Coronary artery (tissue), 2 donors: ENCODE results near the gene TNRC6A.

Source experiments
- DNase-seq: peaks from one replicate; pipeline ENCODE4 v3.0.0-alpha.2; 2017; ENCODE audit warnings: low spot score
- H3K27ac ChIP-seq, 2 donors: fragments of 200-600 bp; sonication (generic); one replicate each; pipeline ENCODE4 v1.5.1; 2016 to 2019
- H3K4me3 ChIP-seq: fragments of 200-600 bp; sonication (generic); 2 replicates; pipeline ENCODE4 v1.5.1; 2016; ENCODE audit warnings: mild to moderate bottlenecking, moderate library complexity
- TF ChIP-seq, protein P1 (sequence below): fragments of 200-600 bp; sonication (generic); IDR thresholded peaks from one replicate; pipeline ENCODE4 v1.5.1; 2019; ENCODE audit warnings: antibody characterized with exemption

TNRC6A gene

DNA sequence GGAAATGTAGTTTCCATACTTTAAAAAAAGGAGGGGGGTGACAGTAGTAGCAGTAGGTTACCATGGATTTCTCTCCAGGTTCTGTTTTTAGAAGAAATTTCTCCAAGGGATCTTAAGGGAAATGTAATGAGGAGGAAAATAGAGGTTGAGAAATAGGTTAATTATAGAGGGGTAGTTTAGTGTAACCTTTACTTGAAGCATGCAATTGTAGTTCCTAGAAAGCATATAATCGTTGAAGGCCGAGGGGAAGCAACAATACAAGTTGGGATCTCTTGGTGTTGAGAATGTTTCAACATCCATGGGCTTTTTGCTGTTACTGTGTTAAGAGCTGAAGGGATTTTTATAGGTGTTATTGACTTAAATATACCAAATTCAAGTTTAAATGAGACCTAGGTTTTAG, 25.1 kb downstream of the TNRC6A start:
- TF ChIP-seq, protein P1, sequence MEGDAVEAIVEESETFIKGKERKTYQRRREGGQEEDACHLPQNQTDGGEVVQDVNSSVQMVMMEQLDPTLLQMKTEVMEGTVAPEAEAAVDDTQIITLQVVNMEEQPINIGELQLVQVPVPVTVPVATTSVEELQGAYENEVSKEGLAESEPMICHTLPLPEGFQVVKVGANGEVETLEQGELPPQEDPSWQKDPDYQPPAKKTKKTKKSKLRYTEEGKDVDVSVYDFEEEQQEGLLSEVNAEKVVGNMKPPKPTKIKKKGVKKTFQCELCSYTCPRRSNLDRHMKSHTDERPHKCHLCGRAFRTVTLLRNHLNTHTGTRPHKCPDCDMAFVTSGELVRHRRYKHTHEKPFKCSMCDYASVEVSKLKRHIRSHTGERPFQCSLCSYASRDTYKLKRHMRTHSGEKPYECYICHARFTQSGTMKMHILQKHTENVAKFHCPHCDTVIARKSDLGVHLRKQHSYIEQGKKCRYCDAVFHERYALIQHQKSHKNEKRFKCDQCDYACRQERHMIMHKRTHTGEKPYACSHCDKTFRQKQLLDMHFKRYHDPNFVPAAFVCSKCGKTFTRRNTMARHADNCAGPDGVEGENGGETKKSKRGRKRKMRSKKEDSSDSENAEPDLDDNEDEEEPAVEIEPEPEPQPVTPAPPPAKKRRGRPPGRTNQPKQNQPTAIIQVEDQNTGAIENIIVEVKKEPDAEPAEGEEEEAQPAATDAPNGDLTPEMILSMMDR, result no peak
- Histone ChIP-seq H3K4me3 (no peak overlapping the region), H3K27ac (no peak overlapping the region)

DNA sequence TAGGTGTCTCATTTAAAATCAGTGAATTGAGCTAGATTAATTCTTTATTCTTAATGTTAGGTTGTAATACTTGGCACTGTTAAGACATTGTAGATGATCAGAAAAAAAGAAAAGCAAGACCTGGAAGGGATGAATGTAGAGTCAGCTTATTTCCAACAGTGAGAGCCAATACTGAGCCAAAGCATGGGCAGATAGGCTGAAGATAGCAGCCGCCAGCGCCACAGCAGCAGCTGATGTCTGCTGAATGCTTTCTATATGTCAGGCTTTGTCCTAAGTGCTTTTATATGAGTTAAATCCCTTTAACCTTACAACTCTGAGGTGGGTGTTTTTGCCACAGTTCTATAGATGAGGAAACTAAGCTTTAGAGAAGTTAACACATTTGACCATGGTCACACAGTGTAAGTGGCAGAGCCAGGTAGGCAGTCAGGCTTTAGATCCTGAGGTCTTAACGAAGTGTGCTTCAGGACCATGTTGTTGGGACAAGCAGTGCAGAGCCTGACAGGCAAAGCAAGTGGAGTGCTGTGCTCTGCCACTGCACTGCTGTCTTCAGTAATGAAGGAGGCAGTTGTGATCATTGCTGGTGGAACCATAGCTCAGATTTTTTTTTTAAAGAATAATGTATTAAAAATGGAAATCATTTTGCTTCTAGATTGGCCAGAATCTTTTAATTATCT, 25.9 kb downstream of the TNRC6A start:
- TF ChIP-seq, protein P1, result no peak
- no peak for DNase-seq
- no peak overlapping the region for H3K4me3 ChIP-seq
- H3K27ac ChIP-seq, result no peak overlapping the region

More for the DNA sequence above, 25.1 kb downstream of the TNRC6A start:
- DNase-seq, result no peak

GRCh38 chr16:24758373-24758772, 28.9 kb downstream of the TNRC6A start:
- no peak for DNase-seq
- TF ChIP-seq, protein P1, result no peak
- Histone ChIP-seq H3K4me3 (no peak overlapping the region), H3K27ac (no peak overlapping the region)

DNA sequence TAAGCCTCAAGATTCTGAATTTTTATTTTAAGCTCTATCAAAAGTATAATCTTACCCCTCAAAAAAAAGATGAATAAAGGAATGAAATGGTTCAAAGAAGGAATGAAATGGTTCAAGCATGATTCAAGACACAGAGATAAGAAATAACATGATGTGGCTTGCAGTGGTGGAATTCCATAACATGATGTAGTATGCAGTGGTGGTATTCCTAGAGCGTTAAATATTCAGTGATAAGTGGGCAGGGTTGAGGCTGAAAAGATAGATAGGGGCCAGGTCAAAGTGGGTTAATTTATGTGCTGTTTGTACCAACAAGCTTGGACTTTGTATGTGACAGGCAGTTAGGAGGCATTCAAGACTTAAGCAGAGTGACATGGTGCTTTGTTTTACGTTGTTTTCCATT, 29.6 kb downstream of the TNRC6A start:
- no peak overlapping the region for H3K4me3 ChIP-seq
- TF ChIP-seq, protein P1, result no peak
- no peak for DNase-seq
- no peak overlapping the region for H3K27ac ChIP-seq

GRCh38 chr16:24761526-24761925, 32.1 kb downstream of the TNRC6A start:
- Histone ChIP-seq H3K4me3 (no peak overlapping the region), H3K27ac (no peak overlapping the region)
- DNase-seq, result no peak
- TF ChIP-seq, protein P1, result no peak

GRCh38 chr16:24764916-24765315, 35.5 kb downstream of the TNRC6A start:
- TF ChIP-seq, protein P1, result no peak
- DNase-seq, result no peak
- Histone ChIP-seq H3K27ac (no peak overlapping the region), H3K4me3 (no peak overlapping the region)

GRCh38 chr16:24766057-24766456, 36.6 kb downstream of the TNRC6A start:
- TF ChIP-seq, protein P1, result no peak
- no peak for DNase-seq
- no peak overlapping the region for H3K4me3 ChIP-seq
- H3K27ac ChIP-seq, result no peak overlapping the region
